ENCODE measurements around the gene MAGT1.
"Not testable (repeated sequence)": the region's sequence is repeated elsewhere in the genome, so short reads cannot be mapped to it uniquely, and the experiment has no call there.

Gene MAGT1

GRCh38 chrX:77901506-77901905, 6.3 kb upstream of the MAGT1 start:
- TF ChIP-seq, protein P1, sequence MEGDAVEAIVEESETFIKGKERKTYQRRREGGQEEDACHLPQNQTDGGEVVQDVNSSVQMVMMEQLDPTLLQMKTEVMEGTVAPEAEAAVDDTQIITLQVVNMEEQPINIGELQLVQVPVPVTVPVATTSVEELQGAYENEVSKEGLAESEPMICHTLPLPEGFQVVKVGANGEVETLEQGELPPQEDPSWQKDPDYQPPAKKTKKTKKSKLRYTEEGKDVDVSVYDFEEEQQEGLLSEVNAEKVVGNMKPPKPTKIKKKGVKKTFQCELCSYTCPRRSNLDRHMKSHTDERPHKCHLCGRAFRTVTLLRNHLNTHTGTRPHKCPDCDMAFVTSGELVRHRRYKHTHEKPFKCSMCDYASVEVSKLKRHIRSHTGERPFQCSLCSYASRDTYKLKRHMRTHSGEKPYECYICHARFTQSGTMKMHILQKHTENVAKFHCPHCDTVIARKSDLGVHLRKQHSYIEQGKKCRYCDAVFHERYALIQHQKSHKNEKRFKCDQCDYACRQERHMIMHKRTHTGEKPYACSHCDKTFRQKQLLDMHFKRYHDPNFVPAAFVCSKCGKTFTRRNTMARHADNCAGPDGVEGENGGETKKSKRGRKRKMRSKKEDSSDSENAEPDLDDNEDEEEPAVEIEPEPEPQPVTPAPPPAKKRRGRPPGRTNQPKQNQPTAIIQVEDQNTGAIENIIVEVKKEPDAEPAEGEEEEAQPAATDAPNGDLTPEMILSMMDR (IDR thresholded peaks at IDR 0.05; ENCODE audit: insufficient read depth, low read depth, low read length, missing control alignments), result no peak
- DNase-seq (ENCODE audit: low read depth), result no peak
- peak overlapping the region; percentile 91 for H3K4me3 ChIP-seq (ENCODE audit: low read depth, low read length)

DNA sequence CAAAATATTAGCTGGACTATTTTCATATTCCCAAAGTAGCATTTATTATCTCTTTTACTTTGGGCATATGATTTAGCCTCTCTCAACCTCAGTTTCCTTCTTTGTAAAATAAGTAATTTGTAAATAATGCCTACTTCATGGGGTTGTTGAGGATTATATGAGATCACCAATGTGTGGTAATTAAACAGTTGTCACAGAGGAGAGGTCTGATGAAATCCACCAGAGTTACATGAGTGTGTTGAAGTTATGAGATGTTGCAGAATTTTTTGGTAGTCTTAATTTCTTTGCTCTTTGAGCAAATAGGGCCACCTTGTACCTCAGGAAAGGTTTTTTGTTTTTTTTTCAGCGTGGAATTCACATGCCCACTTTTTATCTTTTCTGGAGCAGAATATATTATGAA, 5.5 kb upstream of the MAGT1 start:
- DNase-seq (ENCODE audit: low read depth), result no peak
- peak overlapping the region; percentile 91 for H3K4me3 ChIP-seq (ENCODE audit: low read depth, low read length)
- TF ChIP-seq, protein P1 (IDR thresholded peaks at IDR 0.05; ENCODE audit: insufficient read depth, low read depth, low read length, missing control alignments), result no peak

GRCh38 chrX:77899081-77899828, 4.0 kb upstream of the MAGT1 start, which contains the start of gene COX7B:
Gene COX7B (plus strand): TSS chrX:77899468. CDS start chrX:77899554, 86 bp downstream.
- DNase-seq (ENCODE audit: low read depth), result peak; percentile 95
- TF ChIP-seq, protein P1 (IDR thresholded peaks at IDR 0.05; ENCODE audit: insufficient read depth, low read depth, low read length, missing control alignments), result peak; percentile 34
- H3K4me3 ChIP-seq (ENCODE audit: low read depth, low read length), result peak within 1 kb of the TSS; percentile 91

- peak overlapping the region; percentile 94 for H3K4me3 ChIP-seq (ENCODE audit: low read depth, low read length)
- TF ChIP-seq, protein P1 (IDR thresholded peaks at IDR 0.05; ENCODE audit: insufficient read depth, low read depth, low read length, missing control alignments), result no peak
- DNase-seq (ENCODE audit: low read depth), result no peak
Observed at GRCh38 chrX:77893713-77894112, 1.5 kb downstream of the MAGT1 start.

- no peak for DNase-seq (ENCODE audit: low read depth)
- H3K4me3 ChIP-seq (ENCODE audit: low read depth, low read length), result no peak overlapping the region
- TF ChIP-seq, protein P1 (IDR thresholded peaks at IDR 0.05; ENCODE audit: insufficient read depth, low read depth, low read length, missing control alignments), result no peak
Observed at GRCh38 chrX:77892887-77893286, 2.3 kb downstream of the MAGT1 start.

GRCh38 chrX:77881418-77881817, 13.8 kb downstream of the MAGT1 start:
- not testable (repeated sequence) for DNase-seq (ENCODE audit: low read depth); H3K4me3 ChIP-seq (ENCODE audit: low read depth, low read length)

DNA sequence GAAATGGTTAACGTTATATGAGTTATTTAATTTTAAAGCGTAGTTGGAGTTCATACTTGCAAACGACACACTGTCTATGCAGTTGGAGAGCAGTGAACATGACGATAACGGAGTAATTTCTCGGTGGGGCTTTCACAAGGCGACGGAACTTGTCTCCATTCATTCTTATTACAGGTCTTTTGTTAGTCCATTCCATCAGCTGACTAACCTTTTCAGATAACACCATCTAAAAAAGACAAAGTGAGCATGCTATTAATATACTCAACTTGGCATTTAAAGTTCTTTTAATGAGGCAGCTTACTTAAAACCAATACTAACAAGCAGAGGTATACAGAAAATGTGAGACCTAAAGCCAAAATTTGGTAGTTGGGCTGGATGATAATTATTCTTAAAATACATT, 19.9 kb downstream of the MAGT1 start:
- TF ChIP-seq, protein P1 (IDR thresholded peaks at IDR 0.05; ENCODE audit: insufficient read depth, low read depth, low read length, missing control alignments), result no peak
- H3K4me3 ChIP-seq (ENCODE audit: low read depth, low read length), result no peak overlapping the region
- no peak for DNase-seq (ENCODE audit: low read depth)

DNA sequence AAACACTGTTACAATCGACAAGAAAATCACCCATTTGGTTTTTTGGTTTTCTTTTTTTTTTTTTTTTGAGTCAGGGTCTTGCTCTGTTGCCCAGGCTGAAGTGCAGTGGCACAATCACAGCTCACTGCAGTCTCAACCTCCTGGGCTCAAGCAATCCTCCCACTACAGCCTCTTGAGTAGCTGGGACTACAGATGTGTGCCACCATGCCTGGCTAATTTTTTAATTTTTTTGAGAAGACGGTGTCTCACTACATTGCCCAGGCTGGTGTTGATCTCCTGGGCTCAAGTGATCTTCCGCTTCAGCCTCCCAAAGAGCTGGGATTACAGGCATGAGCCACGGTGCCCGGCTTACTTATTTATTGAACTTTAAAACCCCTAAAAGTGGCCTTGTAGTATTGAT, 63.7 kb downstream of the MAGT1 start:
- DNase-seq (ENCODE audit: low read depth), result not testable (repeated sequence)

GRCh38 chrX:77821989-77822388, 73.2 kb downstream of the MAGT1 start:
- H3K4me3 ChIP-seq (ENCODE audit: low read depth, low read length); DNase-seq (ENCODE audit: low read depth): not testable (repeated sequence)

More for the DNA sequence above, 63.7 kb downstream of the MAGT1 start:
- H3K4me3 ChIP-seq (ENCODE audit: low read depth, low read length), result not testable (repeated sequence)
